ENCODE results near the gene OGFOD3. TPM values are rescaled to one million over a fixed set of nuclear protein-coding genes. Genes with fewer than 3 reads are reported as not detected.

OGFOD3 gene
- total and polyA plus RNA-seq, 2 donors (not counting 1 experiment from before 2014, with no cell fraction given), result 22.6 to 30.5 TPM

DNA sequence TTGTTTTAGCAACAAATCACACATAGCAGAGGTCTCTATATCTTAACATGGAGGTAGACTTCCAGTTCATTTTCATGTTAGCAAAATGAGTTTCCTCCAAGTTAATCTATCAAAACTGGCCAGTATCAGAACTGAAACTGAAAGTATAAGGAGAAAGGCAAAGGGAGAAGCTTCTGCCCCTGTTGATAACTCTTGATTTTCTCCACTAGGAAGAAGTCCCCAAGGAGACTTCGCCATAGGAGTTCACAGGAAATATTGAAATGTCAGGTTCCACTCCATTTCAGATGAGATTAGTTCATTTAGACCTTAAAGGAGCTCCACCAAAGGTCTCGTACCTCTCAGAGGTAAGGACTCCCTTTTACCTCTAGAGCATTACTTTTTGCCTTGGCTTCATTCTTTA is 1.2 kb upstream of the OGFOD3 start:
- ATAC-seq (ENCODE audit: low read depth) (no peak), DNase-seq (peak; percentile 44)
- whole genome bisulfite sequencing (ENCODE audit: insufficient coverage), result 50% methylated on average over 1 of the region's 2 CpGs
- Mint-ChIP-seq H3K4me1 (peaks cover 21% of the 10 kb centered on the region), H3K27me3 (no peaks in the 10 kb centered on the region), H3K4me3 (peak overlapping the region; percentile 89), H3K27ac (peak overlapping the region; percentile 63), H3K9me3 (ENCODE audit: insufficient read depth) (no peaks in the 10 kb centered on the region)
- Histone ChIP-seq H2AFZ (ENCODE audit: insufficient read depth, low read depth, low read length, poor library complexity, severe bottlenecking) (no peak overlapping the region), H3K9ac (ENCODE audit: low read length) (peak overlapping the region; percentile 93), H3K4me3 (ENCODE audit: control extremely low read depth in 1 of 5, extremely low read depth in 1 of 5, insufficient read depth in 1 of 5, low read depth in 2 of 5, low read length in 4 of 5) (peak overlapping the region; percentile 14 to 90 (median 73)), H3K27me3 (replicated peaks in 1 of 4; ENCODE audit: control extremely low read depth in 1 of 4, control insufficient read depth in 3 of 4, insufficient read depth in 4 of 4, low read length in 3 of 4) (no peaks in the 10 kb centered on the region), H3K36me3 (replicated peaks in 1 of 2; ENCODE audit: control extremely low read depth in 1 of 2, control insufficient read depth in 1 of 2, extremely low read depth in 1 of 2, insufficient read depth in 2 of 2, low read length in 1 of 2) (peaks cover 0 to 29% of the 10 kb centered on the region in 2 experiments), H3K27ac (ENCODE audit: low read length in 2 of 2) (peak overlapping the region; percentile 11 to 74), H4K20me1 (ENCODE audit: control insufficient read depth, insufficient read depth, low read length, poor library complexity, severe bottlenecking) (peaks cover 34% of the 10 kb centered on the region), H3K79me2 (ENCODE audit: control insufficient read depth, insufficient read depth, low read length) (peaks cover 40% of the 10 kb centered on the region), H3K9me3 (ENCODE audit: control extremely low read depth in 1 of 3, control insufficient read depth in 2 of 3, insufficient read depth in 1 of 3, low read length in 2 of 3) (peaks cover 0 to 6% (median 0%) of the 10 kb centered on the region in 3 donors), H3K4me1 (ENCODE audit: control insufficient read depth in 2 of 2, insufficient read depth in 2 of 2, low read length in 2 of 2) (peaks cover 18 to 21% of the 10 kb centered on the region in 2 donors), H3K4me2 (replicated peaks; ENCODE audit: low read depth, low read length, poor library complexity, severe bottlenecking) (peak overlapping the region; percentile 93)
- POLR2A ChIA-PET, result interaction anchor here (0.7 to 1.4 kb wide), 3 partner anchors 15 to 359 kb away, joined by 4 to 6 read pairs (median 6); no protein-coding TSS in a partner anchor
- TF ChIP-seq EZH2 (IDR thresholded peaks at IDR 0.05; ENCODE audit: borderline replicate concordance, insufficient read depth, low read depth, low read length, poor library complexity, severe bottlenecking), result no peak
- TF ChIP-seq, protein P1, sequence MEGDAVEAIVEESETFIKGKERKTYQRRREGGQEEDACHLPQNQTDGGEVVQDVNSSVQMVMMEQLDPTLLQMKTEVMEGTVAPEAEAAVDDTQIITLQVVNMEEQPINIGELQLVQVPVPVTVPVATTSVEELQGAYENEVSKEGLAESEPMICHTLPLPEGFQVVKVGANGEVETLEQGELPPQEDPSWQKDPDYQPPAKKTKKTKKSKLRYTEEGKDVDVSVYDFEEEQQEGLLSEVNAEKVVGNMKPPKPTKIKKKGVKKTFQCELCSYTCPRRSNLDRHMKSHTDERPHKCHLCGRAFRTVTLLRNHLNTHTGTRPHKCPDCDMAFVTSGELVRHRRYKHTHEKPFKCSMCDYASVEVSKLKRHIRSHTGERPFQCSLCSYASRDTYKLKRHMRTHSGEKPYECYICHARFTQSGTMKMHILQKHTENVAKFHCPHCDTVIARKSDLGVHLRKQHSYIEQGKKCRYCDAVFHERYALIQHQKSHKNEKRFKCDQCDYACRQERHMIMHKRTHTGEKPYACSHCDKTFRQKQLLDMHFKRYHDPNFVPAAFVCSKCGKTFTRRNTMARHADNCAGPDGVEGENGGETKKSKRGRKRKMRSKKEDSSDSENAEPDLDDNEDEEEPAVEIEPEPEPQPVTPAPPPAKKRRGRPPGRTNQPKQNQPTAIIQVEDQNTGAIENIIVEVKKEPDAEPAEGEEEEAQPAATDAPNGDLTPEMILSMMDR (IDR thresholded peaks at IDR 0.05), result no peak
- CTCF ChIA-PET, result interaction anchor here (0.8 to 1.7 kb wide), 5 partner anchors 8 to 74 kb away, joined by 3 to 11 read pairs (median 5); no protein-coding TSS in a partner anchor
- intact Hi-C loops (cut with micrococcal nuclease), result loop anchor here (2.0 to 10.0 kb wide), 5 partner anchors 125 to 229 kb away; partner anchors contain the start of gene WDR45B

DNA sequence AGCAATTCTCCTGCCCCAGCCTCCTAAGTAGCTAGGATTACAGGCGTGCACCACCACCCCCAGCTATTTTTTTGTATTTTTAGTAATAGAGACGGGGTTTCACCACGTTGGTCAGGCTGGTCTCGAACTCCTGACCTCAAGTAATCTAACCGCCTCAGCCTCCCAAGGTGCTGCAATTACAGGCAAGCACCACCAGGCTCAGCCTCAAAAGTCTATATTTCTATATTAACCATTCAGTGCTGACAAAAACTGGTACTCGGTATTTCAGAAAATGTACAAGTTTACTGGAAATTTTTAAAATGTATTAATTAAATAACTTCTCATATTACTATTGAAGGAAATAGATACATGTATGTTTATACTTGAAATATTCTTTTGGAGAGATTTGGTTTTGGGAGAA is 1.6 kb downstream of the OGFOD3 start:
- POLR2A ChIA-PET, result interaction anchor here (1.1 to 1.7 kb wide), 2 partner anchors 33 to 185 kb away, joined by 3 to 5 read pairs; no protein-coding TSS in a partner anchor
- DNase-seq (no peak), ATAC-seq (ENCODE audit: low read depth) (no peak)
- no peak overlapping the region for H3K4me2 ChIP-seq (replicated peaks; ENCODE audit: low read depth, low read length, poor library complexity, severe bottlenecking)
- no CpG with 5 or more reads among the region's 6 CpGs for WGBS (ENCODE audit: insufficient coverage)
- H3K36me3 ChIP-seq (replicated peaks in 1 of 2; ENCODE audit: control extremely low read depth in 1 of 2, control insufficient read depth in 1 of 2, extremely low read depth in 1 of 2, insufficient read depth in 2 of 2, low read length in 1 of 2), result peaks cover 0 to 26% of the 10 kb centered on the region in 2 experiments
- CTCF ChIA-PET, result interaction anchor here (0.6 to 2.4 kb wide), 3 partner anchors 10 to 301 kb away, joined by 3 to 6 read pairs (median 3); no protein-coding TSS in a partner anchor
- peaks cover 51% of the 10 kb centered on the region for H4K20me1 ChIP-seq (ENCODE audit: control insufficient read depth, insufficient read depth, low read length, poor library complexity, severe bottlenecking)
- TF ChIP-seq, protein P1 (IDR thresholded peaks at IDR 0.05), result peak; percentile 34
- TF ChIP-seq EZH2 (IDR thresholded peaks at IDR 0.05; ENCODE audit: borderline replicate concordance, insufficient read depth, low read depth, low read length, poor library complexity, severe bottlenecking), result no peak
- H3K4me3 Mint-ChIP-seq, result no peak overlapping the region
- H3K9ac ChIP-seq (ENCODE audit: low read length), result no peak overlapping the region
- peaks cover 18 to 27% of the 10 kb centered on the region in 2 donors for H3K4me1 ChIP-seq (ENCODE audit: control insufficient read depth in 2 of 2, insufficient read depth in 2 of 2, low read length in 2 of 2)
- no peak overlapping the region for H3K27ac Mint-ChIP-seq
- H3K4me3 ChIP-seq (ENCODE audit: control extremely low read depth in 1 of 5, extremely low read depth in 1 of 5, insufficient read depth in 1 of 5, low read depth in 2 of 5, low read length in 4 of 5), result no peak overlapping the region
- no peaks in the 10 kb centered on the region for H3K27me3 Mint-ChIP-seq
- intact Hi-C loops (cut with micrococcal nuclease), result loop anchor here (5.0 to 10.0 kb wide), 3 partner anchors 122 to 212 kb away; no protein-coding TSS in a partner anchor
- peaks cover 56% of the 10 kb centered on the region for H3K79me2 ChIP-seq (ENCODE audit: control insufficient read depth, insufficient read depth, low read length)
- no peaks in the 10 kb centered on the region for H3K27me3 ChIP-seq (replicated peaks in 1 of 4; ENCODE audit: control extremely low read depth in 1 of 4, control insufficient read depth in 3 of 4, insufficient read depth in 4 of 4, low read length in 3 of 4)
- no peaks in the 10 kb centered on the region for H3K9me3 ChIP-seq (ENCODE audit: control extremely low read depth in 1 of 3, control insufficient read depth in 2 of 3, insufficient read depth in 1 of 3, low read length in 2 of 3)
- H2AFZ ChIP-seq (ENCODE audit: insufficient read depth, low read depth, low read length, poor library complexity, severe bottlenecking), result no peak overlapping the region
- peaks cover 26% of the 10 kb centered on the region for H3K4me1 Mint-ChIP-seq
- no peaks in the 10 kb centered on the region for H3K9me3 Mint-ChIP-seq (ENCODE audit: insufficient read depth)
- H3K27ac ChIP-seq (ENCODE audit: low read length in 2 of 2), result no peak overlapping the region
